IMR-90 (cell line): ENCODE results near the gene PLEKHD1. TPM values are rescaled to one million over a fixed set of nuclear protein-coding genes. Genes with fewer than 3 reads are reported as not detected.

ENCODE experiments used
- ATAC-seq: fragments of 200-7000 bp; cut with Tn5 transposase; 2 replicates; pipeline ENCODE4 v1.9.1; 2020; ENCODE audit warnings: low read depth, mild to moderate bottlenecking, moderate library complexity
- BruUV-seq: library from RNA; stranded (reverse); fragments of 400-500 nt; replicated peaks from 2 replicates; lab custom pipeline; 2021; lab: Mats Ljungman, UMichigan
- CTCF ChIA-PET: fragments of 300-600 bp; formaldehyde crosslinking; extraction: SDS; loops from one replicate; lab custom pipeline; 2021; ENCODE audit warnings: antibody characterized with exemption; lab: Yijun Ruan, JAX
- POLR2A ChIA-PET: fragments of 300-600 bp; sonication (Branson Sonifier 250); formaldehyde crosslinking; loops from one replicate; lab custom pipeline; 2022; ENCODE audit warnings: antibody characterized with exemption; ENCODE audit not compliant: unreplicated experiment; lab: Charles Lee
- DNase-seq: peaks from one replicate; pipeline ENCODE4 v3.0.0; 2013
- H2AFZ ChIP-seq: replicated peaks from 2 replicates; pipeline ENCODE3; 2013; ENCODE audit warnings: low read length, mild to moderate bottlenecking; ENCODE audit not compliant: poor library complexity
- H2AK5ac ChIP-seq: 2 replicates; pipeline ENCODE4 v1.6.1; 2013; ENCODE audit warnings: low read depth, low read length, inconsistent platforms
- H2AK9ac ChIP-seq: replicated peaks from 2 replicates; pipeline ENCODE3; 2013; ENCODE audit warnings: mild to moderate bottlenecking, low read depth, low read length, moderate library complexity; ENCODE audit not compliant: poor library complexity
- H2BK120ac ChIP-seq: 2 replicates; pipeline ENCODE4 v1.6.1; 2013; ENCODE audit warnings: low read depth, low read length, inconsistent platforms
- H2BK15ac ChIP-seq: 3 replicates; pipeline ENCODE4 v1.6.1; 2013; ENCODE audit warnings: low read depth, low read length, inconsistent platforms
- H2BK20ac ChIP-seq: 2 replicates; pipeline ENCODE4 v1.6.1; 2013; ENCODE audit warnings: low read depth, mild to moderate bottlenecking, inconsistent platforms, low read length, moderate library complexity
- H2BK5ac ChIP-seq: 2 replicates; pipeline ENCODE4 v1.6.1; 2013; ENCODE audit warnings: mild to moderate bottlenecking, low read depth, low read length, inconsistent platforms; ENCODE audit not compliant: poor library complexity, severe bottlenecking
- H3K14ac ChIP-seq: replicated peaks from 2 replicates; pipeline ENCODE4 v1.6.1; 2013; ENCODE audit warnings: low read depth, low read length, inconsistent platforms
- H3K18ac ChIP-seq: 2 replicates; pipeline ENCODE4 v1.6.1; 2013; ENCODE audit warnings: low read depth, low read length, control low read depth
- H3K23ac ChIP-seq: 2 replicates; pipeline ENCODE4 v1.6.1; 2013; ENCODE audit warnings: low read depth, low read length, inconsistent platforms
- H3K27ac ChIP-seq: 2 replicates; pipeline ENCODE4 v1.5.1; 2013; ENCODE audit warnings: mild to moderate bottlenecking, control low read depth, low read length; ENCODE audit not compliant: insufficient read depth
- H3K27me3 ChIP-seq: 2 replicates; pipeline ENCODE4 v1.6.1; 2013; ENCODE audit warnings: low read length; ENCODE audit not compliant: control insufficient read depth, insufficient read depth
- H3K36me3 ChIP-seq: 2 replicates; pipeline ENCODE4 v1.6.1; 2013; ENCODE audit warnings: low read length, mixed read lengths; ENCODE audit not compliant: control insufficient read depth, insufficient read depth
- H3K4ac ChIP-seq: 2 replicates; pipeline ENCODE4 v1.6.1; 2013; ENCODE audit warnings: low read depth, low read length, inconsistent platforms
- H3K4me1 ChIP-seq: 2 replicates; pipeline ENCODE4 v1.6.1; 2013; ENCODE audit warnings: low read length, mixed read lengths; ENCODE audit not compliant: control insufficient read depth, insufficient read depth
- H3K4me2 ChIP-seq: 2 replicates; pipeline ENCODE4 v1.6.1; 2013; ENCODE audit warnings: low read depth, mild to moderate bottlenecking, control low read depth, low read length, moderate library complexity
- H3K4me3 ChIP-seq: 2 replicates; pipeline ENCODE4 v1.5.1; 2013; ENCODE audit warnings: low read depth, mild to moderate bottlenecking, control low read depth, low read length, moderate library complexity; ENCODE audit not compliant: insufficient read depth
- H3K56ac ChIP-seq: 2 replicates; pipeline ENCODE4 v1.6.1; 2013; ENCODE audit warnings: low read length, inconsistent platforms; ENCODE audit not compliant: insufficient read depth; ENCODE audit errors: extremely low read depth
- H3K79me1 ChIP-seq, 2 experiments: 2 replicates each; pipeline ENCODE4 v1.6.1; 2013; ENCODE audit warnings: low read length in 2 of 2, inconsistent platforms in 1 of 2, low read depth in 1 of 2
- H3K9ac ChIP-seq: 2 replicates; pipeline ENCODE4 v1.6.1; 2013; ENCODE audit warnings: low read depth, low read length, control low read depth
- H3K9me1 ChIP-seq: 2 replicates; pipeline ENCODE4 v1.6.1; 2013; ENCODE audit warnings: low read length, inconsistent platforms; ENCODE audit not compliant: insufficient read depth
- H3K9me3 ChIP-seq: 2 replicates; pipeline ENCODE4 v1.6.1; 2013; ENCODE audit warnings: low read length; ENCODE audit not compliant: control insufficient read depth, insufficient read depth
- H4K20me1 ChIP-seq: 2 replicates; pipeline ENCODE4 v1.6.1; 2013; ENCODE audit warnings: low read length, inconsistent platforms; ENCODE audit not compliant: insufficient read depth
- H4K5ac ChIP-seq: 2 replicates; pipeline ENCODE4 v1.6.1; 2013; ENCODE audit warnings: mild to moderate bottlenecking, low read depth, low read length, control low read depth
- H4K8ac ChIP-seq, 2 experiments: 2 replicates each; pipeline ENCODE4 v1.6.1; 2013; ENCODE audit warnings: low read depth in 2 of 2, low read length in 2 of 2, control low read depth in 1 of 2, inconsistent platforms in 1 of 2
- H4K91ac ChIP-seq: 2 replicates; pipeline ENCODE4 v1.6.1; 2013; ENCODE audit warnings: low read depth, low read length, inconsistent platforms; ENCODE audit not compliant: insufficient read depth
- BHLHE40 ChIP-seq: fragments of 150-350 bp; IDR thresholded peaks from 2 replicates; pipeline ENCODE4 v1.6.1; 2016; ENCODE audit warnings: mild to moderate bottlenecking, low read depth, low read length
- CEBPB ChIP-seq: IDR thresholded peaks from 2 replicates; pipeline ENCODE4 v1.6.1; 2012; ENCODE audit warnings: low read depth, low read length, improper control_type of control experiment
- CTCF ChIP-seq: conservative IDR thresholded peaks from 2 replicates; pipeline ENCODE4 v1.5.1; 2012; ENCODE audit warnings: mild to moderate bottlenecking, low read depth, low read length, improper control_type of control experiment
- ELK1 ChIP-seq: fragments of 150-350 bp; IDR thresholded peaks from 2 replicates; pipeline ENCODE4 v1.6.1; 2016; ENCODE audit warnings: low read depth, mild to moderate bottlenecking, low read length, moderate library complexity, borderline replicate concordance
- FOS ChIP-seq: fragments of 150-350 bp; IDR thresholded peaks from 2 replicates; pipeline ENCODE4 v1.6.1; 2016; ENCODE audit warnings: low read depth, low read length
- POLR2A ChIP-seq: IDR thresholded peaks from 2 replicates; pipeline ENCODE4 v1.6.1; 2012; ENCODE audit warnings: mild to moderate bottlenecking, low read depth, low read length
- RAD21 ChIP-seq: IDR thresholded peaks from 2 replicates; pipeline ENCODE4 v1.6.1; 2012; ENCODE audit warnings: low read length, improper control_type of control experiment
- RFX5 ChIP-seq: IDR thresholded peaks from 2 replicates; pipeline ENCODE4 v1.8.0; 2012; ENCODE audit warnings: low read depth, mild to moderate bottlenecking, low read length, moderate library complexity
- SMC3 ChIP-seq: fragments of 150-350 bp; IDR thresholded peaks from 2 replicates; pipeline ENCODE4 v1.6.1; 2016; ENCODE audit warnings: low read depth, mild to moderate bottlenecking, antibody characterized with exemption, low read length, moderate library complexity
- WGBS, 2 experiments: methylation state at CpG; one replicate each; pipeline versions ENCODE4 v1.1.5 to v1.1.7; 2013; ENCODE audit warnings: missing lambda C conversion rate in 2 of 2; ENCODE audit not compliant: insufficient read length in 1 of 2; ENCODE audit errors: extremely low coverage in 2 of 2; 5-methylcytosine and 5-hydroxymethylcytosine counted together
- dilution Hi-C: fragments of 300-500 bp; cut with HindIII; formaldehyde crosslinking; loops from one replicate; pipeline ENCODE4 v1.14.3; 2018; ENCODE audit warnings: low sequenced_read_pairs; ENCODE audit not compliant: unreplicated experiment
- in situ Hi-C: fragments of 300-500 bp; cut with MboI; formaldehyde crosslinking; loops from 3 replicates; pipeline ENCODE4 v1.14.3; 2019; ENCODE audit warnings: low sequenced_read_pairs, inconsistent platforms, mixed read lengths
- intact Hi-C: fragments of 100-400 bp; cut with micrococcal nuclease; formaldehyde crosslinking; loops from 2 replicates; pipeline ENCODE4 v1.10.0; 2022
- polyA plus RNA-seq, 3 experiments: library from polyadenylated mRNA; depleted of rRNA; stranded (reverse); fragments of >200 nt; gene quantifications; 2 replicates each; pipeline ENCODE4 v1.2.3, GENCODE V29; 2012; ENCODE audit warnings: low replicate concordance in 1 of 3
- total RNA-seq: library from RNA; depleted of rRNA; stranded (reverse); fragments of >200 nt; gene quantifications from 2 replicates; pipeline ENCODE4 v1.2.3, GENCODE V29; 2012

Gene PLEKHD1
- total and polyA plus RNA-seq, 2 of the 4 experiments (the other 2 are of a cell fraction), result under 0.01 TPM; not detected in 1

GRCh38 chr14:69460093-69460701, 24.3 kb upstream of the PLEKHD1 start:
- H4K91ac ChIP-seq, result no peak overlapping the region
- peaks cover 9% of the 10 kb centered on the region; the same call in 1 of the 2 replicates for H4K20me1 ChIP-seq
- no peak overlapping the region for H3K4me3 ChIP-seq
- no peak overlapping the region for H2BK120ac ChIP-seq
- H2BK5ac ChIP-seq, result no peak overlapping the region
- no peak overlapping the region for H3K14ac ChIP-seq
- 100% methylated on average over 1 of the region's 4 CpGs; no CpG with 5 or more reads in 1 of the 2 experiments for WGBS, 2 experiments
- in situ Hi-C loops, result loop anchor here (5.0 kb wide), 1 partner anchor 208 kb away; no protein-coding TSS in a partner anchor
- H4K8ac ChIP-seq, result no peak overlapping the region
- peaks cover 18% of the 10 kb centered on the region for H3K36me3 ChIP-seq
- intact Hi-C loops, result loop anchor here (1.0 kb wide), 2 partner anchors 62 to 218 kb away; partner anchors contain the start of genes ERH and SLC39A9
- H3K18ac ChIP-seq, result no peak overlapping the region
- no peak overlapping the region for H3K27ac ChIP-seq
- no peak overlapping the region for H3K56ac ChIP-seq
- H3K4me1 ChIP-seq, result 0 out of 2 replicates have a peak, but pooled peaks cover 2% of the 10 kb centered on the region
- H3K4ac ChIP-seq, result no peak overlapping the region
- POLR2A ChIA-PET, result no interaction called here
- H3K9me3 ChIP-seq, result no peaks in the 10 kb centered on the region
- BruUV-seq, result no TSS peak
- peak; percentile 95 for DNase-seq
- peak; percentile 75 for ATAC-seq
- H4K5ac ChIP-seq, result no peak overlapping the region
- H3K27me3 ChIP-seq, result no peaks in the 10 kb centered on the region
- dilution Hi-C loops, result no loop called here
- CTCF ChIA-PET, result interaction anchor here (0.5 to 1.7 kb wide), 7 partner anchors 8 to 1855 kb away, joined by 3 to 6 read pairs (median 3); no protein-coding TSS in a partner anchor
- no peak overlapping the region for H3K23ac ChIP-seq
- no peak overlapping the region for H2AK9ac ChIP-seq
- H3K9ac ChIP-seq, result no peak overlapping the region
- no peak overlapping the region for H2AK5ac ChIP-seq
- TF ChIP-seq RFX5 (no peak), POLR2A (no peak), ELK1 (no peak), CEBPB (0 out of 2 replicates have a peak, but pooled peaks have one; percentile 41), FOS (peak; percentile 47; the same call in 1 of the 2 replicates), SMC3 (peak; percentile 92), RAD21 (peak; percentile 84), CTCF (peak; percentile 86), BHLHE40 (peak; percentile 71)
- H2BK20ac ChIP-seq, result no peak overlapping the region
- peaks cover 4% of the 10 kb centered on the region; the same call in 1 of the 2 replicates for H3K9me1 ChIP-seq
- H3K4me2 ChIP-seq, result no peak overlapping the region
- H3K79me1 ChIP-seq, result peaks cover 3 to 9% of the 10 kb centered on the region in 2 experiments; a peak in 2 of 4 replicates
- H2BK15ac ChIP-seq, result no peak overlapping the region
- H2AFZ ChIP-seq, result no peak overlapping the region
